ENCODE measurements around the gene AQR. TPM values are rescaled to one million over a fixed set of nuclear protein-coding genes. Genes with fewer than 3 reads are reported as not detected.

Gene AQR
- total RNA-seq, 1 experiment from 2014 or later: 30.7 TPM

DNA sequence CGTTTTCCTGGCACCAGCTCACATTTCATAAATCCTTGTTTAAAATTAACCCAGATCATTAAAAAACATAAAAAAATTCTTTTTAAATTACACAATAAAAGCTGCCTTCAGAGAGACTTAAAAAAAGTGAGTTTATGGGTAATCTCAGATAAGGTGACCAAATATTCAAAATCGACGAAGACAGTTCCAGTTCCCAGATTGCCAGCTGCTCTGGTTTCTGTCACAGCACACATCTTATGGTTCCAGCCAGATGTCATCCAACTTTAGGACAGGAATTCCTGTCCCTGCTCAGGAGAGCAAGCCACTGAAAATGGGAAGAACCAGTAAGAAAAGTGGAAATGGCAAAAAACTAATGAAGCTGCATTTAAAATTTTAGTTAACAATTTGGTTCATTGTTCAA is 34.4 kb upstream of the AQR start:
- CTCF ChIA-PET: interaction anchor here (1.3 kb wide), 1 partner anchor 17 kb away, joined by 3 read pairs; no protein-coding TSS in a partner anchor
- DNase-seq (ENCODE audit: low read depth, low spot score) (no peak), ATAC-seq (no peak)
- BruUV-seq (replicated peaks): no TSS peak
- Histone ChIP-seq H2AFZ (ENCODE audit: low read depth, low read length, poor library complexity, severe bottlenecking) (no peak overlapping the region), H3K9ac (ENCODE audit: low read length) (no peak overlapping the region), H3K4me3 (replicated peaks in 1 of 2; ENCODE audit: low read depth in 1 of 2, low read length in 2 of 2) (no peak overlapping the region), H4K20me1 (ENCODE audit: insufficient read depth) (no peaks in the 10 kb centered on the region), H3K27ac (ENCODE audit: low read depth, low read length) (no peak overlapping the region), H3K79me2 (ENCODE audit: insufficient read depth, low read length) (no peaks in the 10 kb centered on the region), H3K27me3 (ENCODE audit: insufficient read depth, low read length) (no peaks in the 10 kb centered on the region), H3K4me1 (ENCODE audit: control insufficient read depth in 1 of 2, insufficient read depth in 2 of 2, low read length in 2 of 2) (peaks cover 10 to 14% of the 10 kb centered on the region in 2 experiments), H3K9me3 (ENCODE audit: control insufficient read depth in 1 of 2, insufficient read depth in 1 of 2, low read depth in 1 of 2, low read length in 2 of 2) (no peaks in the 10 kb centered on the region), H3K4me2 (ENCODE audit: low read length) (no peak overlapping the region), H3K36me3 (ENCODE audit: control insufficient read depth in 1 of 2, insufficient read depth in 2 of 2, low read length in 2 of 2) (no peaks in the 10 kb centered on the region), H3K9me2 (ENCODE audit: insufficient read depth) (no peaks in the 10 kb centered on the region)
- intact Hi-C loops (cut with micrococcal nuclease): no loop called here
- TF ChIP-seq MAX (IDR thresholded peaks at IDR 0.05) (no peak), REST (IDR thresholded peaks at IDR 0.05; ENCODE audit: low read depth) (no peak)
- RAD21 ChIA-PET (ENCODE audit: low non-redundant PET in 1 of 2, low total read pairs in 2 of 2, uncharacterized antibody in 2 of 2, unreplicated experiment in 2 of 2): no interaction called here
- POLR2A ChIA-PET: no interaction called here

- H3K4me1 ChIP-seq (ENCODE audit: control insufficient read depth in 1 of 2, insufficient read depth in 2 of 2, low read length in 2 of 2): peaks cover 10 to 14% of the 10 kb centered on the region in 2 experiments
- no peaks in the 10 kb centered on the region for H4K20me1 ChIP-seq (ENCODE audit: insufficient read depth)
- no peaks in the 10 kb centered on the region for H3K36me3 ChIP-seq (ENCODE audit: control insufficient read depth in 1 of 2, insufficient read depth in 2 of 2, low read length in 2 of 2)
- H3K9ac ChIP-seq (ENCODE audit: low read length): peak overlapping the region; percentile 50
- H3K9me3 ChIP-seq (ENCODE audit: control insufficient read depth in 1 of 2, insufficient read depth in 1 of 2, low read depth in 1 of 2, low read length in 2 of 2): no peaks in the 10 kb centered on the region
- H3K4me2 ChIP-seq (ENCODE audit: low read length): peak overlapping the region; percentile 78
- ATAC-seq: peak; percentile 93
- TF ChIP-seq FOSL1 (IDR thresholded peaks at IDR 0.05; ENCODE audit: low read depth): peak; percentile 72
- no peak for TF ChIP-seq POLR2AphosphoS5 (IDR thresholded peaks at IDR 0.05; ENCODE audit: low read depth, low read length)
- TF ChIP-seq SIN3A (IDR thresholded peaks at IDR 0.05; ENCODE audit: low read depth): no peak
- TF ChIP-seq ATF3 (IDR thresholded peaks at IDR 0.05): no peak
- peak; percentile 64 for TF ChIP-seq SP1 (IDR thresholded peaks at IDR 0.05; ENCODE audit: low read depth)
- 0 out of 2 replicates have a peak, but pooled peaks have one; percentile 15 for TF ChIP-seq SRF (IDR thresholded peaks at IDR 0.05; ENCODE audit: low read depth)
- TF ChIP-seq ZFX (IDR thresholded peaks at IDR 0.05): no peak
- no peak for TF ChIP-seq TCF7L2 (IDR thresholded peaks at IDR 0.05; ENCODE audit: borderline replicate concordance, extremely low read depth, insufficient read depth, insufficient read length)
- TF ChIP-seq JUND (IDR thresholded peaks at IDR 0.05): peak; percentile 64
- TF ChIP-seq CBX3 (IDR thresholded peaks at IDR 0.05; ENCODE audit: low read depth): peak; percentile 85; the same call in 1 of the 2 replicates
- peak; percentile 87 for TF ChIP-seq CEBPB (IDR thresholded peaks at IDR 0.05; ENCODE audit: low read depth)
- TF ChIP-seq MAX (IDR thresholded peaks at IDR 0.05): peak; percentile 66
- TF ChIP-seq, protein P1, sequence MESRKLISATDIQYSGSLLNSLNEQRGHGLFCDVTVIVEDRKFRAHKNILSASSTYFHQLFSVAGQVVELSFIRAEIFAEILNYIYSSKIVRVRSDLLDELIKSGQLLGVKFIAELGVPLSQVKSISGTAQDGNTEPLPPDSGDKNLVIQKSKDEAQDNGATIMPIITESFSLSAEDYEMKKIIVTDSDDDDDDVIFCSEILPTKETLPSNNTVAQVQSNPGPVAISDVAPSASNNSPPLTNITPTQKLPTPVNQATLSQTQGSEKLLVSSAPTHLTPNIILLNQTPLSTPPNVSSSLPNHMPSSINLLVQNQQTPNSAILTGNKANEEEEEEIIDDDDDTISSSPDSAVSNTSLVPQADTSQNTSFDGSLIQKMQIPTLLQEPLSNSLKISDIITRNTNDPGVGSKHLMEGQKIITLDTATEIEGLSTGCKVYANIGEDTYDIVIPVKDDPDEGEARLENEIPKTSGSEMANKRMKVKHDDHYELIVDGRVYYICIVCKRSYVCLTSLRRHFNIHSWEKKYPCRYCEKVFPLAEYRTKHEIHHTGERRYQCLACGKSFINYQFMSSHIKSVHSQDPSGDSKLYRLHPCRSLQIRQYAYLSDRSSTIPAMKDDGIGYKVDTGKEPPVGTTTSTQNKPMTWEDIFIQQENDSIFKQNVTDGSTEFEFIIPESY (IDR thresholded peaks at IDR 0.05; ENCODE audit: extremely low read depth, insufficient replicate concordance, low read length): no peak
- TF ChIP-seq ZNF274 (IDR thresholded peaks at IDR 0.05; ENCODE audit: low read depth, low read length): no peak
- H3K27ac ChIP-seq (ENCODE audit: low read depth, low read length): peak overlapping the region; percentile 66
- no peaks in the 10 kb centered on the region for H3K27me3 ChIP-seq (ENCODE audit: insufficient read depth, low read length)
- H3K4me3 ChIP-seq (replicated peaks in 1 of 2; ENCODE audit: low read depth in 1 of 2, low read length in 2 of 2): peak overlapping the region in 1 of 2 experiments; percentile 35; a peak in 2 of 4 replicates
- intact Hi-C loops (cut with micrococcal nuclease): no loop called here
- peak overlapping the region; percentile 97 for H2AFZ ChIP-seq (ENCODE audit: low read depth, low read length, poor library complexity, severe bottlenecking)
- H3K9me2 ChIP-seq (ENCODE audit: insufficient read depth): no peaks in the 10 kb centered on the region
- no TSS peak for BruUV-seq (replicated peaks)
- CTCF ChIA-PET: interaction anchor here (1.0 to 2.9 kb wide), 4 partner anchors 9 to 31 kb away, joined by 3 to 18 read pairs (median 4); partner anchors contain the start of gene AQR
- POLR2A ChIA-PET: interaction anchor here (0.6 to 1.6 kb wide), 4 partner anchors 12 to 47 kb away, joined by 3 to 11 read pairs (median 6); partner anchors contain the start of gene ZNF770
- no peaks in the 10 kb centered on the region for H3K79me2 ChIP-seq (ENCODE audit: insufficient read depth, low read length)
- RAD21 ChIA-PET (ENCODE audit: low non-redundant PET in 1 of 2, low total read pairs in 2 of 2, uncharacterized antibody in 2 of 2, unreplicated experiment in 2 of 2): interaction anchor here in 1 of 2 experiments (0.6 kb wide), 1 partner anchor 12 kb away, joined by 3 read pairs; no protein-coding TSS in a partner anchor
- peak; percentile 76 for DNase-seq (ENCODE audit: low read depth, low spot score)
Measured at GRCh38 chr15:35000511-35000910, 31.0 kb upstream of the AQR start.
